ENCODE measurements around the gene HABP4. TPM values are rescaled to one million over a fixed set of nuclear protein-coding genes. Genes with fewer than 3 reads are reported as not detected.

Gene HABP4
- total and polyA plus RNA-seq, 11 donors: 17.8 to 35.7 (median 25.9) TPM

DNA sequence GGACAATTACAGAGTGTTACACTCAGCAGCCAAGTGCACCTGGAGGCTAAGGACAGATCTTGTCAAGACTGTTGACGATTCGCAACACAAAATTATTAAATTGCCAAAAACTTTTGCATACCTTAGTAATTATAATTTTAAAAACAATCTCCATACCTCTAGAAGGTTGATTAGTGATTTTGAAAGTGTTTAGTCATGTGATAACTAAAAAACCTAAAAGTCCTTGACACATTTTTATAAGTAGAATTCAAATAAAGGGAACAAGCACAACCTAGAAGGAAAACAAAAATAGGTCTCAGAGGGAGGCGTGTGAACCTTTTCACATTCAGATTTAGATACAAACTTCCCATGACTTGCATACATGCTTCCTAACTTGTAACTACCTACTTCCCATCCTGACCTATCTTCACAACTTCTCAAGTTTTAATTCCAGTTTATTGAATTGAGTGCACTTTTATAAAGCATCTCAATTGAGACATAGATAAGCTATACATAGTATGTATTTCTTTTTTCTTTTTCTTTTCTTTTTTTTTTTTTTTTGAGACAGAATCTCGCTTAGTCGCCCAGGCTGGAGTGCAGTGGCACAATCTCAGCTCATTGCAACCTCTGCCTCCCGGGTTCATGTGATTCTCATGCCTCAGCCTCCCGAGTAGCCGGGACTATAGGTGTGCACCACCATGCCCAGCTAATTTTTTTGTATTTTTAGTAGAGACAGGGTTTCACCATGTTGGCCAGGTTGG lies 37.6 kb upstream of the HABP4 start:
- TF ChIP-seq CTCF (IDR thresholded peaks at IDR 0.05): no peak
- TF ChIP-seq POLR2A (IDR thresholded peaks at IDR 0.05): no peak
- Histone ChIP-seq H3K36me3 (no peaks in the 10 kb centered on the region), H3K9me3 (no peaks in the 10 kb centered on the region), H3K4me1 (peaks cover 3 to 38% (median 9%) of the 10 kb centered on the region in 12 donors), H3K27ac (peak overlapping the region in 1 of 12 donors; percentile 79), H3K27me3 (no peaks in the 10 kb centered on the region), H3K4me3 (no peak overlapping the region)
- intact Hi-C loops (cut with DNase I): loop anchor here in 1 of 10 donors (10.0 kb wide), 1 partner anchor 68 kb away; no protein-coding TSS in a partner anchor
- 85 to 90% (median 89%) methylated on average over 8 of the region's 8 CpGs for WGBS, 4 donors
- no peak for DNase-seq
- ATAC-seq: no peak

DNA sequence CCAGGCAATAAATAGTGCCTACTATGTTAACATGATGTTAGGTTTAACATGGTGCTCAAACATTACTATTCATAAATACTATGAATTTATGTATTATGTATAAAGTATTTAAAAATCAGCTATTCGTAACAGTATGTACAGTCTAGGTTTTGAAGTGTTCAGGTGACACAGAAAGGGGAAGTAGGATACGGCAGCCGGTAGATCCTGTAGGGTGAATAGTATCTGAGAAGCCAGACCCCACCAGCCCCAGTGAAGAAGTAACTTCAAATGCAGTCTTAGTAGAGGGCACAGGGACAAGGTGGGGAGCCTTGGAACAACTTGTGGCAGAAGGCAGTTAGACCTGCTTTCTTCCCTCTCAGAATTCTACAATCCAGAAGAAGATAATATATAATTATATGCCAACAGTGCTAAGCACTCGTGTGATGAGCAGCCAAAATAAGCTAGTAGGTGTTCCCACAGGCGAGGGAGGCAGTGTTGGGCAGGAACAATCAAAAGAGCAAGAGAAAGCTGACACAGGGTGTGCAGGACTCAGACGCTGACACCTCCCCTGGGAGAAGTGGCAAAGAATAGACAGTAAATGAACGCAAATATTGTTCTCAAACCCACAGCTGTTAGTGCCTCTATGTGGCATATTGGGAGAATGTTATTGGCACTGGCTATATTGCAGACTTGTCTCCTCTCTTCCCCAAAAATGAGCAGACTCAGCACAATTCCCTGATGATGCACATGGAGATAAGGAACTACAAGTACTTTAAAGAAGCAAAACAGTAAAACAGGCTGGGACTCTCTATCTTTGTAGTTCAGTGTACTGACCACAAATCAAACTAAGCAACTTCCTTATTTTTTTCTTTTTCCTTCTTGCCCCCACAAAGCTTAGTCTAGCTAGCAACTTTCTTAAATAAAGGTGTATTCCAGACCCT lies 36.4 kb upstream of the HABP4 start:
- WGBS, 4 donors: 31 to 35% (median 33%) methylated on average over 7 of the region's 7 CpGs
- DNase-seq: no peak

GRCh38 chr9:96417051-96417586 lies 32.9 kb upstream of the HABP4 start:
- Histone ChIP-seq H3K4me3 (peak overlapping the region; percentile 42 to 97 (median 78)), H3K27me3 (no peaks in the 10 kb centered on the region), H3K9me3 (no peaks in the 10 kb centered on the region), H3K36me3 (no peaks in the 10 kb centered on the region), H3K4me1 (peaks cover 6 to 57% (median 29%) of the 10 kb centered on the region in 12 donors), H3K27ac (peak overlapping the region; percentile 51 to 100 (median 100))
- peak; percentile 90 to 95 (median 92) for DNase-seq
- ATAC-seq: peak in 3 of 4 donors; percentile 21 to 30 (median 25)
- WGBS, 4 donors: 0 to 1% (median 0%) methylated on average over 34 to 50 of the region's 50 CpGs
- TF ChIP-seq POLR2A (IDR thresholded peaks at IDR 0.05) (peak in 1 of 2 donors; percentile 63), CTCF (IDR thresholded peaks at IDR 0.05) (peak in 4 of 12 donors; percentile 27 to 44 (median 31))
- intact Hi-C loops (cut with DNase I): loop anchor here in 5 of 10 donors (1.0 to 10.0 kb wide), 7 partner anchors 34 to 240 kb away; partner anchors contain the start of genes SLC35D2 (in 4 of the 5), HABP4 (in 1 of the 5) and PRXL2C (in 1 of the 5)

More for the DNA sequence above, 36.4 kb upstream of the HABP4 start:
- H3K27ac ChIP-seq: peak overlapping the region in 4 of 12 donors; percentile 18 to 79 (median 36)
- H3K4me1 ChIP-seq: peaks cover 3 to 38% (median 9%) of the 10 kb centered on the region in 12 donors
- no peak for ATAC-seq
- H3K27me3 ChIP-seq: no peaks in the 10 kb centered on the region
- intact Hi-C loops (cut with DNase I): loop anchor here in 1 of 10 donors (10.0 kb wide), 1 partner anchor 69 kb away; no protein-coding TSS in a partner anchor
- TF ChIP-seq POLR2A (IDR thresholded peaks at IDR 0.05) (no peak), CTCF (IDR thresholded peaks at IDR 0.05) (no peak)
- peak overlapping the region in 2 of 12 donors; percentile 5 to 32 for H3K4me3 ChIP-seq
- H3K36me3 ChIP-seq: no peaks in the 10 kb centered on the region
- no peaks in the 10 kb centered on the region for H3K9me3 ChIP-seq

Data from heart left ventricle (tissue), 16 donors.